OCI-LY1 (cell line): ENCODE measurements around the gene PTPRJ.

Experiments used
- H2AFZ ChIP-seq: fragments of 200-600 bp; sonication (generic), shearing (Covaris generic); 2 replicates; pipeline ENCODE4 v1.6.0; 2014; ENCODE audit warnings: antibody characterized with exemption, mild to moderate bottlenecking, low read length
- H3F3A ChIP-seq: fragments of 200-600 bp; sonication (generic), shearing (Covaris generic); 2 replicates; pipeline ENCODE4 v1.6.0; 2014; ENCODE audit warnings: mild to moderate bottlenecking, antibody characterized with exemption, low read length, moderate library complexity; ENCODE audit not compliant: insufficient read depth
- H3K27ac ChIP-seq: fragments of 200-600 bp; sonication (generic); 2 replicates; pipeline ENCODE4 v1.5.1; 2014; ENCODE audit warnings: low read length, mixed run types, mild to moderate bottlenecking, low read depth; ENCODE audit not compliant: poor library complexity, severe bottlenecking
- H3K27me3 ChIP-seq: fragments of 200-600 bp; sonication (generic); 2 replicates; pipeline ENCODE4 v1.6.0; 2014; ENCODE audit warnings: antibody characterized with exemption, mild to moderate bottlenecking, low read length, moderate library complexity; ENCODE audit not compliant: insufficient read depth
- H3K36me3 ChIP-seq: fragments of 200-600 bp; sonication (generic); 2 replicates; pipeline ENCODE4 v1.6.1; 2014; ENCODE audit warnings: mild to moderate bottlenecking, antibody characterized with exemption, low read length, moderate library complexity, mixed read lengths; ENCODE audit not compliant: insufficient read depth
- H3K4me1 ChIP-seq: fragments of 200-600 bp; sonication (generic); 2 replicates; pipeline ENCODE4 v1.5.1; 2014; ENCODE audit warnings: mild to moderate bottlenecking, low read length, moderate library complexity; ENCODE audit not compliant: insufficient read depth, severe bottlenecking
- H3K4me2 ChIP-seq: fragments of 200-600 bp; sonication (generic), shearing (Covaris generic); 2 replicates; pipeline ENCODE4 v1.6.1; 2014; ENCODE audit warnings: low read length
- H3K4me3 ChIP-seq: fragments of 200-600 bp; sonication (generic); 2 replicates; pipeline ENCODE4 v1.5.1; 2014; ENCODE audit warnings: low read length, low read depth, mild to moderate bottlenecking, mixed read lengths; ENCODE audit not compliant: poor library complexity, severe bottlenecking
- H3K79me2 ChIP-seq: fragments of 200-600 bp; shearing (Covaris generic); 2 replicates; pipeline ENCODE4 v1.6.1; 2016; ENCODE audit warnings: mixed run types, low read length, mixed read lengths; ENCODE audit not compliant: insufficient read depth
- H3K9ac ChIP-seq: fragments of 200-600 bp; sonication (generic), shearing (Covaris generic); 2 replicates; pipeline ENCODE4 v1.6.1; 2014; ENCODE audit warnings: mild to moderate bottlenecking, low read length, mixed read lengths
- H3K9me2 ChIP-seq: fragments of 200-600 bp; sonication (generic), shearing (Covaris generic); 2 replicates; pipeline ENCODE4 v1.6.1; 2014; ENCODE audit warnings: low read depth, mild to moderate bottlenecking, low read length, mixed read lengths
- H3K9me3 ChIP-seq: fragments of 200-600 bp; shearing (Covaris generic); 2 replicates; pipeline ENCODE4 v1.6.1; 2014; ENCODE audit warnings: low read length, mixed read lengths
- H4K20me1 ChIP-seq: fragments of 200-600 bp; sonication (generic), shearing (Covaris generic); 2 replicates; pipeline ENCODE4 v1.6.0; 2016; ENCODE audit warnings: mild to moderate bottlenecking, low read length; ENCODE audit not compliant: insufficient read depth
- EZH2 ChIP-seq: fragments of 200-600 bp; sonication (generic), shearing (Covaris generic); IDR thresholded peaks from 2 replicates; pipeline ENCODE4 v1.8.0; 2017; ENCODE audit warnings: borderline replicate concordance, mixed run types, mild to moderate bottlenecking, antibody characterized with exemption, low read length, moderate library complexity, mixed read lengths
- TF ChIP-seq, protein P1 (sequence below): fragments of 200-600 bp; sonication (generic), shearing (Covaris generic); IDR thresholded peaks from 2 replicates; pipeline ENCODE4 v1.5.1; 2017; ENCODE audit warnings: mild to moderate bottlenecking, antibody characterized with exemption, low read length, moderate library complexity, mixed read lengths

PTPRJ gene

DNA sequence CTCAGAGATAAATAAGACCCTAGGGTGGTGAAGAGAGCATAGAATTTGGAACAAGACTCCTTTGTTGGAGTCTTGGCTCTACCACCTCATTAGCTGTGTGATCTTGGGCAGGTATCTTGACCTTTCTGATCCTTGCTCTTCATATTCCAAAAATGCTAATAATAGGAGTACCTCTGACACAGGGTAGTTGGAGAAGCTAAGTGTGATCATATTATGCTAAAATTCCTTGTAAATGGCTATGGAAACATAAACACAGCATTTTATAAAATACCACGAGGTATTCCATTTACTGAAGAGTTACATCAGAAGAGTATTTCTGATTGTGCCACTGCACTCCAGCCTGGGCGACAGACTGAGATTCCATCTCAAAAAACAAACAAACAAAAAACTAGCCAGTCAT lies 9.4 kb downstream of the PTPRJ start:
- Histone ChIP-seq H3K9me2 (no peaks in the 10 kb centered on the region), H3K27ac (peak overlapping the region; percentile 88), H3K79me2 (peaks cover 98% of the 10 kb centered on the region), H3K4me2 (peak overlapping the region; percentile 56), H2AFZ (no peak overlapping the region), H3K4me3 (peak overlapping the region; percentile 48), H4K20me1 (no peaks in the 10 kb centered on the region), H3K27me3 (no peaks in the 10 kb centered on the region), H3K9ac (peak overlapping the region; percentile 40; the same call in 1 of the 2 replicates), H3K9me3 (no peaks in the 10 kb centered on the region), H3K36me3 (peaks cover 25% of the 10 kb centered on the region), H3F3A (no peaks in the 10 kb centered on the region), H3K4me1 (peaks cover 92% of the 10 kb centered on the region)
- TF ChIP-seq EZH2, result no peak
- TF ChIP-seq, protein P1, sequence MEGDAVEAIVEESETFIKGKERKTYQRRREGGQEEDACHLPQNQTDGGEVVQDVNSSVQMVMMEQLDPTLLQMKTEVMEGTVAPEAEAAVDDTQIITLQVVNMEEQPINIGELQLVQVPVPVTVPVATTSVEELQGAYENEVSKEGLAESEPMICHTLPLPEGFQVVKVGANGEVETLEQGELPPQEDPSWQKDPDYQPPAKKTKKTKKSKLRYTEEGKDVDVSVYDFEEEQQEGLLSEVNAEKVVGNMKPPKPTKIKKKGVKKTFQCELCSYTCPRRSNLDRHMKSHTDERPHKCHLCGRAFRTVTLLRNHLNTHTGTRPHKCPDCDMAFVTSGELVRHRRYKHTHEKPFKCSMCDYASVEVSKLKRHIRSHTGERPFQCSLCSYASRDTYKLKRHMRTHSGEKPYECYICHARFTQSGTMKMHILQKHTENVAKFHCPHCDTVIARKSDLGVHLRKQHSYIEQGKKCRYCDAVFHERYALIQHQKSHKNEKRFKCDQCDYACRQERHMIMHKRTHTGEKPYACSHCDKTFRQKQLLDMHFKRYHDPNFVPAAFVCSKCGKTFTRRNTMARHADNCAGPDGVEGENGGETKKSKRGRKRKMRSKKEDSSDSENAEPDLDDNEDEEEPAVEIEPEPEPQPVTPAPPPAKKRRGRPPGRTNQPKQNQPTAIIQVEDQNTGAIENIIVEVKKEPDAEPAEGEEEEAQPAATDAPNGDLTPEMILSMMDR, result no peak

GRCh38 chr11:47991266-47991830 lies 11.0 kb downstream of the PTPRJ start:
- Histone ChIP-seq H4K20me1 (no peaks in the 10 kb centered on the region), H3F3A (no peaks in the 10 kb centered on the region), H3K9ac (peak overlapping the region; percentile 40), H3K4me3 (peak overlapping the region; percentile 48), H3K4me2 (peak overlapping the region; percentile 56), H3K27ac (peak overlapping the region; percentile 88), H3K36me3 (peaks cover 26% of the 10 kb centered on the region), H3K9me3 (no peaks in the 10 kb centered on the region), H3K9me2 (no peaks in the 10 kb centered on the region), H3K27me3 (no peaks in the 10 kb centered on the region), H2AFZ (no peak overlapping the region), H3K79me2 (peaks cover 95% of the 10 kb centered on the region), H3K4me1 (peaks cover 93% of the 10 kb centered on the region)
- TF ChIP-seq EZH2, result no peak
- TF ChIP-seq, protein P1, result no peak

GRCh38 chr11:47991894-47992293 lies 11.5 kb downstream of the PTPRJ start:
- Histone ChIP-seq H3K4me3 (no peak overlapping the region), H2AFZ (no peak overlapping the region), H3K27ac (peak overlapping the region; percentile 88), H3K36me3 (peaks cover 23% of the 10 kb centered on the region), H3K9ac (peak overlapping the region; percentile 40; the same call in 1 of the 2 replicates), H3K9me3 (no peaks in the 10 kb centered on the region), H4K20me1 (no peaks in the 10 kb centered on the region), H3K79me2 (peaks cover 95% of the 10 kb centered on the region), H3K4me2 (peak overlapping the region; percentile 56), H3K9me2 (no peaks in the 10 kb centered on the region), H3F3A (no peaks in the 10 kb centered on the region), H3K27me3 (no peaks in the 10 kb centered on the region), H3K4me1 (peaks cover 93% of the 10 kb centered on the region)
- TF ChIP-seq, protein P1, result no peak
- TF ChIP-seq EZH2, result no peak
